Measurements from ENCODE around the gene WNT7A. TPM values are rescaled to one million over a fixed set of nuclear protein-coding genes. Genes with fewer than 3 reads are reported as not detected.

The WNT7A gene
- total and polyA plus RNA-seq, 4 donors: not detected

DNA sequence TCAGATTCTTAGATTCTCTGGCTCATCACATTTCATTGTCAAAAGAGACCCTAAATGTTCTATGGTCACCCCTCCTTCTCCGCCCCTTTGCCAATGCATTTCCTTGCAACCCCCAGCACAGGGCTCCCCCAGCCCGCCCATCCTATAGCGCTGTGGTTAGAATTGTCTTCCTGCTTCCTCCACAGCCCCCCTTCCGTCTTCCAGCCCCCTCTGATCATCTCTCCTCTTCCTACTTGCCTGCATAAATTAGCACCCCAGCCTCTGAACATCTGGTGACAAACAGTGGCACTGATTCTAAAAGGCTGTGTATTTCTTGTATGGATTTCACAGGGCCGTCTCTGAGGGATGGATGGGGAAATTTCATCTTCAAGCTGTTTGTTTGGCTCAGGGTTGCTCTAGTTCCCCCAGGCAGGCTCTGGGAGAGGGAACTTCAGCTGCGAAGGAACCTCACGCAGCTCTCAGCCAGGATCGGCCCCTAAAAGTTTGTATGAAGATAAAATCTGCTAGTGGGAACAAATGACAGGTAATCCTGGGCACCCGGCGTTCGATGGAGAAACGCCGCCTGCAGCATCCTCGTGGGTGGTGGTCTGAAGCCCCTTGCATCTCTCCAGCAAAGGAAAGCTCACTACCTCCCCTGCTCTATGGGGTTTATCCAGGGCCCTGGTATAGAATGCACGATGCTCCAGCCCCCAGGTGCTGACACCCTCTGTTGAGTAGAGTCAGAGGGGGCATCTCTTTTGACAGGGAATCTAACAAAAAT, 83.0 kb downstream of the WNT7A start:
- Histone ChIP-seq H3K27ac (ENCODE audit: low read depth in 1 of 2, low read length in 2 of 2) (no peak overlapping the region), H3K27me3 (ENCODE audit: control insufficient read depth in 4 of 4, insufficient read depth in 4 of 4, low read length in 3 of 4) (peaks cover 0 to 7% (median 1%) of the 10 kb centered on the region in 4 donors), H3K4me3 (ENCODE audit: low read depth in 1 of 3, low read length in 3 of 3) (no peak overlapping the region), H3K4me1 (ENCODE audit: control insufficient read depth in 4 of 4, insufficient read depth in 4 of 4, low read length in 3 of 4) (no peaks in the 10 kb centered on the region), H3K36me3 (ENCODE audit: control insufficient read depth in 4 of 4, insufficient read depth in 3 of 4, low read depth in 1 of 4, low read length in 3 of 4) (no peaks in the 10 kb centered on the region), H3K9ac (ENCODE audit: low read depth in 1 of 2, low read length in 2 of 2) (no peak overlapping the region), H3K9me3 (ENCODE audit: control insufficient read depth in 4 of 4, low read length in 3 of 4) (peaks cover 0 to 8% (median 3%) of the 10 kb centered on the region in 4 donors)
- 59% methylated on average over 15 of the region's 15 CpGs for WGBS
- no peak for DNase-seq (ENCODE audit: low spot score)
- no peak for TF ChIP-seq YY1 (IDR thresholded peaks at IDR 0.05)

DNA sequence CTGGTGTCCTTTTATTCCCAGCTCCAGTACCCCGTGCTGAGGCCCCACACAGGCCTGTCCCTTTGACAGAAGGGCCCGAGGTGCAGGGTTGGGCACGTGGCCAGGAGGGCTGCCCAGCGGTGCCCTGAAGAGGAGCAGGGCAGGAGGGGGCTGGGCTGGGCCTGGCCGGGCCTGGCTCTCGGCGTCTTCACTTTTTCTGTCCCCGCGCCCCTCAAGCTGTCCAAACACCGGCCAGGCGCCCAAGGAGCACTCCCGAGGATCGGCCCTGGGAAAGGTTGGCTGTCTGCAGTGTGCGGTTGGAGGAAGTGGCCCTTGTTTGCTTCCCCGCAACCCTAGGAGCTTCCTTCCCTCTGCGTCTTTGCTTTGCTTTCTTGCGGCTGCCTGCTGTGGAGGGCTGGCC, 84.1 kb downstream of the WNT7A start:
- Histone ChIP-seq H3K36me3 (ENCODE audit: control insufficient read depth in 4 of 4, insufficient read depth in 3 of 4, low read depth in 1 of 4, low read length in 3 of 4) (no peaks in the 10 kb centered on the region), H3K27me3 (ENCODE audit: control insufficient read depth in 4 of 4, insufficient read depth in 4 of 4, low read length in 3 of 4) (peaks cover 0 to 10% (median 1%) of the 10 kb centered on the region in 4 donors), H3K9me3 (ENCODE audit: control insufficient read depth in 4 of 4, low read length in 3 of 4) (no peaks in the 10 kb centered on the region), H3K4me3 (ENCODE audit: low read depth in 1 of 3, low read length in 3 of 3) (no peak overlapping the region), H3K4me1 (ENCODE audit: control insufficient read depth in 4 of 4, insufficient read depth in 4 of 4, low read length in 3 of 4) (no peaks in the 10 kb centered on the region), H3K27ac (ENCODE audit: low read depth in 1 of 2, low read length in 2 of 2) (no peak overlapping the region), H3K9ac (ENCODE audit: low read depth in 1 of 2, low read length in 2 of 2) (no peak overlapping the region)
- TF ChIP-seq, protein P1, sequence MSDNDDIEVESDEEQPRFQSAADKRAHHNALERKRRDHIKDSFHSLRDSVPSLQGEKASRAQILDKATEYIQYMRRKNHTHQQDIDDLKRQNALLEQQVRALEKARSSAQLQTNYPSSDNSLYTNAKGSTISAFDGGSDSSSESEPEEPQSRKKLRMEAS (IDR thresholded peaks at IDR 0.05): no peak
- TF ChIP-seq HNF4A (conservative IDR thresholded peaks at IDR 0.05) (no peak), FOXA1 (IDR thresholded peaks at IDR 0.05) (no peak), RXRA (IDR thresholded peaks at IDR 0.05) (no peak), EGR1 (IDR thresholded peaks at IDR 0.05; ENCODE audit: low read depth in 2 of 2) (no peak), JUND (IDR thresholded peaks at IDR 0.05) (no peak)
- DNase-seq (ENCODE audit: low spot score): no peak
- 77% methylated on average over 17 of the region's 17 CpGs for WGBS

DNA sequence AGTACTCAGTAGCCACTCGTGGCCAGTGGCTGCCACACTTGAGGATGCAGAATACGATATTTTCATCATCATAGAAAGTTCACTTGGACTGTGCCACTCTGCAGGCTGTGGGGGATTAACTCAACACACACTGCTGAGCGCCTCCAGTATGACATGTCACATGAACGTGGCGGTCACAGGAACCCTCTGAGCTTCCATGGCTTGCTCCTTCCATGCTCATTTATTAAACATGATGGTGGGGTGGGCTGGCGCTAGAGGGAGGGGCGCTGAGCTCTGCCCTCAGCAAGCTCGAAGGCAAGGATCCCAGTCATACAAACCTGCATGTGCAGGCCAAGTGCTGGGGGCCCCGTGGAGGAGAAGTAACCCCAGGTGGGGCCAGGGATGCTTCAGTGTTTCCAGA, 85.5 kb downstream of the WNT7A start:
- TF ChIP-seq HNF4A (conservative IDR thresholded peaks at IDR 0.05) (no peak), EGR1 (IDR thresholded peaks at IDR 0.05; ENCODE audit: low read depth in 2 of 2) (no peak), FOXA2 (IDR thresholded peaks at IDR 0.05) (no peak), GABPA (IDR thresholded peaks at IDR 0.05 in 1 of 2, conservative IDR thresholded peaks at IDR 0.05 in 1 of 2) (no peak), RXRA (IDR thresholded peaks at IDR 0.05) (no peak), JUND (IDR thresholded peaks at IDR 0.05) (no peak), NR2F2 (IDR thresholded peaks at IDR 0.05) (no peak)
- TF ChIP-seq, protein P2, sequence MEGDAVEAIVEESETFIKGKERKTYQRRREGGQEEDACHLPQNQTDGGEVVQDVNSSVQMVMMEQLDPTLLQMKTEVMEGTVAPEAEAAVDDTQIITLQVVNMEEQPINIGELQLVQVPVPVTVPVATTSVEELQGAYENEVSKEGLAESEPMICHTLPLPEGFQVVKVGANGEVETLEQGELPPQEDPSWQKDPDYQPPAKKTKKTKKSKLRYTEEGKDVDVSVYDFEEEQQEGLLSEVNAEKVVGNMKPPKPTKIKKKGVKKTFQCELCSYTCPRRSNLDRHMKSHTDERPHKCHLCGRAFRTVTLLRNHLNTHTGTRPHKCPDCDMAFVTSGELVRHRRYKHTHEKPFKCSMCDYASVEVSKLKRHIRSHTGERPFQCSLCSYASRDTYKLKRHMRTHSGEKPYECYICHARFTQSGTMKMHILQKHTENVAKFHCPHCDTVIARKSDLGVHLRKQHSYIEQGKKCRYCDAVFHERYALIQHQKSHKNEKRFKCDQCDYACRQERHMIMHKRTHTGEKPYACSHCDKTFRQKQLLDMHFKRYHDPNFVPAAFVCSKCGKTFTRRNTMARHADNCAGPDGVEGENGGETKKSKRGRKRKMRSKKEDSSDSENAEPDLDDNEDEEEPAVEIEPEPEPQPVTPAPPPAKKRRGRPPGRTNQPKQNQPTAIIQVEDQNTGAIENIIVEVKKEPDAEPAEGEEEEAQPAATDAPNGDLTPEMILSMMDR (IDR thresholded peaks at IDR 0.05; ENCODE audit: low read depth, low read length, missing input control): no peak
- TF ChIP-seq, protein P3, sequence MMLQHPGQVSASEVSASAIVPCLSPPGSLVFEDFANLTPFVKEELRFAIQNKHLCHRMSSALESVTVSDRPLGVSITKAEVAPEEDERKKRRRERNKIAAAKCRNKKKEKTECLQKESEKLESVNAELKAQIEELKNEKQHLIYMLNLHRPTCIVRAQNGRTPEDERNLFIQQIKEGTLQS (IDR thresholded peaks at IDR 0.05): no peak
- H3K27me3 ChIP-seq (ENCODE audit: control insufficient read depth in 4 of 4, insufficient read depth in 4 of 4, low read length in 3 of 4): peaks cover 0 to 10% (median 1%) of the 10 kb centered on the region in 4 donors
- H3K4me3 ChIP-seq (ENCODE audit: low read depth in 1 of 3, low read length in 3 of 3): no peak overlapping the region
- 79% methylated on average over 9 of the region's 9 CpGs for WGBS
- no peak overlapping the region for H3K27ac ChIP-seq (ENCODE audit: low read depth in 1 of 2, low read length in 2 of 2)
- no peak overlapping the region for H3K9ac ChIP-seq (ENCODE audit: low read depth in 1 of 2, low read length in 2 of 2)
- H3K9me3 ChIP-seq (ENCODE audit: control insufficient read depth in 4 of 4, low read length in 3 of 4): no peaks in the 10 kb centered on the region
- H3K36me3 ChIP-seq (ENCODE audit: control insufficient read depth in 4 of 4, insufficient read depth in 3 of 4, low read depth in 1 of 4, low read length in 3 of 4): no peaks in the 10 kb centered on the region
- no peaks in the 10 kb centered on the region for H3K4me1 ChIP-seq (ENCODE audit: control insufficient read depth in 4 of 4, insufficient read depth in 4 of 4, low read length in 3 of 4)
- DNase-seq (ENCODE audit: low spot score): no peak

All from liver (tissue), 9 donors.